ENCODE data around the gene SSMEM1.
"Not testable (repeated sequence)": the region's sequence is repeated elsewhere in the genome, so short reads cannot be mapped to it uniquely, and the experiment has no call there.

SSMEM1 gene

DNA sequence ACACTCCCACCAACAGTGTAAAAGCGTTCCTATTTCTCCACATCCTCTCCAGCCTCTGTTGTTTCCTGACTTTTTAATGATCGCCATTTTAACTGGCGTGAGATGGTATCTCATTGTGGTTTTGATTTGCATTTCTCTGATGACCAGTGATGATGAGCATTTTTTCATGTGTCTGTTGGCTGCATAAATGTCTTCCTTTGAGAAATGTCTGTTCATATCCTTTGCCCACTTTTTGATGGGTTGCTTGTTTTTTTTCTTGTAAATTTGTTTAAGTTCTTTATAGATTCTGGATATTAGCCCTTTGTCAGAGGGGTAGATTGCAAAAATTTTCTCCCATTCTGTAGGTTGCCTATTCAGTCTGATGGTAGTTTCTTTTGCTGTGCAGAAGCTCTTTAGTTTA is 42.0 kb downstream of the SSMEM1 start:
- H3K4me1 ChIP-seq (ENCODE audit: insufficient read depth, poor library complexity, severe bottlenecking); H3K4me3 ChIP-seq (ENCODE audit: severe bottlenecking); H3K36me3 ChIP-seq (ENCODE audit: low read depth); H3K9me3 ChIP-seq (ENCODE audit: severe bottlenecking); H3K27ac ChIP-seq (ENCODE audit: poor library complexity, severe bottlenecking); ATAC-seq (ENCODE audit: low read depth); DNase-seq (ENCODE audit: low spot score); H3K27me3 ChIP-seq (ENCODE audit: insufficient read depth, poor library complexity, severe bottlenecking): not testable (repeated sequence)

- Histone ChIP-seq H3K4me3 (ENCODE audit: severe bottlenecking) (no peak overlapping the region), H3K36me3 (ENCODE audit: low read depth) (no peaks in the 10 kb centered on the region), H3K27me3 (ENCODE audit: insufficient read depth, poor library complexity, severe bottlenecking) (no peaks in the 10 kb centered on the region), H3K27ac (ENCODE audit: poor library complexity, severe bottlenecking) (no peak overlapping the region), H3K4me1 (ENCODE audit: insufficient read depth, poor library complexity, severe bottlenecking) (no peaks in the 10 kb centered on the region), H3K9me3 (ENCODE audit: severe bottlenecking) (peaks cover 12% of the 10 kb centered on the region)
- TF ChIP-seq CTCF (IDR thresholded peaks at IDR 0.05; ENCODE audit: poor library complexity, severe bottlenecking) = no peak
- ATAC-seq (ENCODE audit: low read depth) (no peak), DNase-seq (ENCODE audit: low spot score) (no peak)
These were observed 46.9 kb downstream of the SSMEM1 start for GRCh38 chr7:130254555-130254954.

DNA sequence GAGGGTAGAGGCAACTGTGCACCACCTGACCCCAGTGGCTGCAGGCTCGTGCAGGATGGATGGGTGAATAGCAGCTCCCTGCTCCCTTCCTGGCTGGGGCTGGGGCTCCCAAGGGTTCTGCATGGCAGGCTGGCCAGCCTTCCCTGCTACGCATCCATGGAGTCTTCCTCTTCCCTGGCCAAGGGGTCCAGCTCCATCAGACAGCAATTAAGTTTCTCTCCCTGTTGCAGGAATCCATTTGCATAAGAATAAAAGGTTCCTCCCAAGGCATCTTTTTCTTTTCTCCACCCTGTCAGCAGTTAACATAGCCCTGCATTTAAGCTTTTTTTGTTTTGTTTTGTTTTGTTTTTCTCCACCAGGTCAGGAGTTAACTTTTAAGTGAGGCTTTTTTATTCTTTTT is 49.0 kb downstream of the SSMEM1 start:
- H3K4me3 ChIP-seq (ENCODE audit: severe bottlenecking) = no peak overlapping the region
- H3K9me3 ChIP-seq (ENCODE audit: severe bottlenecking) = peaks cover 12% of the 10 kb centered on the region
- no peaks in the 10 kb centered on the region for H3K27me3 ChIP-seq (ENCODE audit: insufficient read depth, poor library complexity, severe bottlenecking)
- H3K27ac ChIP-seq (ENCODE audit: poor library complexity, severe bottlenecking) = no peak overlapping the region
- ATAC-seq (ENCODE audit: low read depth) (no peak), DNase-seq (ENCODE audit: low spot score) (no peak)
- no peak for TF ChIP-seq CTCF (IDR thresholded peaks at IDR 0.05; ENCODE audit: poor library complexity, severe bottlenecking)
- H3K36me3 ChIP-seq (ENCODE audit: low read depth) = no peaks in the 10 kb centered on the region
- no peaks in the 10 kb centered on the region for H3K4me1 ChIP-seq (ENCODE audit: insufficient read depth, poor library complexity, severe bottlenecking)

DNA sequence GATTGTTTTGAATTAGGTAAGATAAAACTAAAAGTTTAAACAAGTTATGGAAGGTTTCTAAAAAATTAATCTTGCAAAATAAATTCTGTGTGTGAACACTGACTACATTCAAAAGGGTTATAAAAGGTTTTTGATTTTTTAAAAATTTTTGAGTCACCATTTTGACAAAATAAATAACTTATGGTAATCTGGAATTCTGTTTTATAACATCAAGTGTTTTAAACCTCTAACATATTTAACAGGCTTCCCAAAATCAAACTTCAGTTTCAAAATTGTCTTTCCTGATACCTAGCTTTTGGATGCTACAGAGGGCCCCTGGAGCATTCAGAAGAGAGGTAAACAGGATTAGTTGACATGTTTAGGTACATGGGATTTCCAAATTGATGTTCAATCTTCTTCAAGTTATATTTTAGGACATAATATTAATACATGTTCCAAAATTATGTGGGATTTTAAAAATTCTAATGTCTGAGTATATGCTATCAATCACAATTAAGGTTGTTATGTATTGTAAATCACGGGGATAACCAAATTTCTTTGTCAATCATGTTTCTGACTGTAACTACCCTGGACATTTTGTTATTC is 50.9 kb downstream of the SSMEM1 start:
- Histone ChIP-seq H3K9me3 (ENCODE audit: severe bottlenecking) (peaks cover 12% of the 10 kb centered on the region), H3K4me3 (ENCODE audit: severe bottlenecking) (no peak overlapping the region), H3K36me3 (ENCODE audit: low read depth) (no peaks in the 10 kb centered on the region), H3K27me3 (ENCODE audit: insufficient read depth, poor library complexity, severe bottlenecking) (no peaks in the 10 kb centered on the region), H3K4me1 (ENCODE audit: insufficient read depth, poor library complexity, severe bottlenecking) (no peaks in the 10 kb centered on the region), H3K27ac (ENCODE audit: poor library complexity, severe bottlenecking) (no peak overlapping the region)
- DNase-seq (ENCODE audit: low spot score) (no peak), ATAC-seq (ENCODE audit: low read depth) (no peak)
- TF ChIP-seq CTCF (IDR thresholded peaks at IDR 0.05; ENCODE audit: poor library complexity, severe bottlenecking) = no peak

DNA sequence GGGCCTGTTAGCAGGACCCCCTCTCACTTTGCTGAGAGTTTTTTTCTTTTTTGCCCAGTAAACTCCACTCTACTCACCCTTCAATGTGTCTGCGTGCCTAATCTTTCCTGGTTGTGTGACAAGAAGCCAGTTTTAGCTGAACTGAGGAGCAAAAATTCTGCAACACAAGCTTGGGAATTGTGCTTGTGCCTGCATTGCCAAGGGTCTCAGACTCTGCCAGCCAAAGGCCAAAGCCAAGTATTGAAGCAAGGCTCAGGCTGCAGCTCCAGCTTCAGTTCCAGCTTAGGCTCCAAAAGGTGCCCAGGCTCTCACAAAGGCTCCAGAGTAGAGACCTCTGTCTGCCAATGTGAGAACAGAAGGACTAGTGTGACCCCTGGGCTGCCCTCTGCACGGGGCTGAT is 54.8 kb downstream of the SSMEM1 start:
- no peak for DNase-seq (ENCODE audit: low spot score)
- no peaks in the 10 kb centered on the region for H3K36me3 ChIP-seq (ENCODE audit: low read depth)
- no peak overlapping the region for H3K4me3 ChIP-seq (ENCODE audit: severe bottlenecking)
- no peak for TF ChIP-seq CTCF (IDR thresholded peaks at IDR 0.05; ENCODE audit: poor library complexity, severe bottlenecking)
- peaks cover 12% of the 10 kb centered on the region for H3K9me3 ChIP-seq (ENCODE audit: severe bottlenecking)
- H3K27ac ChIP-seq (ENCODE audit: poor library complexity, severe bottlenecking) = no peak overlapping the region
- H3K27me3 ChIP-seq (ENCODE audit: insufficient read depth, poor library complexity, severe bottlenecking) = no peaks in the 10 kb centered on the region
- H3K4me1 ChIP-seq (ENCODE audit: insufficient read depth, poor library complexity, severe bottlenecking) = no peaks in the 10 kb centered on the region
- ATAC-seq (ENCODE audit: low read depth) = no peak
